ENCODE data around the gene MTERF1.
A peak's percentile ranks its signal among the peaks of the same experiment; 100 is the strongest.

The MTERF1 gene

GRCh38 chr7:91827169-91827568 lies 53.3 kb downstream of the MTERF1 start:
- no peak for DNase-seq

- peak; percentile 36 for DNase-seq
These were observed 54.1 kb downstream of the MTERF1 start for GRCh38 chr7:91826377-91826776.

GRCh38 chr7:91824201-91824600 lies 56.3 kb downstream of the MTERF1 start:
- DNase-seq, result no peak

Data from EL (cell line).